ENCODE data around the gene CTCFL. TPM values are rescaled to one million over a fixed set of nuclear protein-coding genes. Genes with fewer than 3 reads are reported as not detected.
A peak's percentile ranks its signal among the peaks of the same experiment; 100 is the strongest.

The CTCFL gene
- total and polyA plus RNA-seq, 2 of the 13 experiments (the other 11 are each of a cell fraction or from before 2014, with no cell fraction given) = 0.04 TPM; not detected in 1

- TF ChIP-seq ZNF296 (CRISPR knock-in tag; conservative IDR thresholded peaks at IDR 0.05) (no peak), ZNF329 (CRISPR knock-in tag; IDR thresholded peaks at IDR 0.05; ENCODE audit: low read depth) (no peak), NR1H2 (CRISPR knock-in tag; IDR thresholded peaks at IDR 0.05; ENCODE audit: borderline replicate concordance, low read depth) (no peak), RFXANK (CRISPR knock-in tag; IDR thresholded peaks at IDR 0.05) (no peak), ARNT2 (CRISPR knock-in tag; IDR thresholded peaks at IDR 0.05; ENCODE audit: low read depth) (no peak), ZFP82 (CRISPR knock-in tag; IDR thresholded peaks at IDR 0.05; ENCODE audit: borderline replicate concordance) (no peak; the same call in 1 of the 2 replicates), ZFYVE20 (CRISPR knock-in tag; IDR thresholded peaks at IDR 0.05; ENCODE audit: borderline replicate concordance, low read depth) (no peak), ZNF614 (CRISPR knock-in tag; IDR thresholded peaks at IDR 0.05; ENCODE audit: borderline replicate concordance) (no peak), KMT2B (CRISPR knock-in tag; IDR thresholded peaks at IDR 0.05) (no peak), HOXA9 (CRISPR knock-in tag; IDR thresholded peaks at IDR 0.05; ENCODE audit: borderline replicate concordance) (no peak)
Observed at GRCh38 chr20:57558614-57559288, 33.8 kb upstream of the CTCFL start (continued).

- peak overlapping the region; percentile 77 for H3K4me2 ChIP-seq (ENCODE audit: low read depth, low read length)
- TF ChIP-seq ZNF180 (CRISPR knock-in tag; IDR thresholded peaks at IDR 0.05; ENCODE audit: borderline replicate concordance, low read depth) = no peak
- no peak for TF ChIP-seq ZNF780A (CRISPR knock-in tag; IDR thresholded peaks at IDR 0.05)
- TF ChIP-seq PAXIP1 (CRISPR knock-in tag; conservative IDR thresholded peaks at IDR 0.05) = peak; percentile 59; the same call in 1 of the 2 replicates
- peak; percentile 1; the same call in 1 of the 2 replicates for TF ChIP-seq FOXJ3 (CRISPR knock-in tag; IDR thresholded peaks at IDR 0.05; ENCODE audit: borderline replicate concordance)
- TF ChIP-seq RARA (CRISPR knock-in tag; IDR thresholded peaks at IDR 0.05) = peak; percentile 1; the same call in 1 of the 2 replicates
- 0 out of 2 replicates have a peak, but pooled peaks have one; percentile 51 for TF ChIP-seq ZNF552 (CRISPR knock-in tag; IDR thresholded peaks at IDR 0.05; ENCODE audit: borderline replicate concordance)
Observed at GRCh38 chr20:57557926-57558613, 33.1 kb upstream of the CTCFL start.

More at GRCh38 chr20:57557926-57558613, 33.1 kb upstream of the CTCFL start:
- Histone ChIP-seq H3K9ac (ENCODE audit: insufficient read depth, low read depth, low read length) (peak overlapping the region; percentile 61; the same call in 1 of the 2 replicates), H3K36me3 (replicated peaks in 1 of 2; ENCODE audit: control insufficient read depth in 1 of 2, insufficient read depth in 2 of 2, low read length in 2 of 2) (peaks cover 0 to 7% of the 10 kb centered on the region in 2 experiments; a peak in 2 of 5 replicates), H3K4me3 (replicated peaks in 1 of 3; ENCODE audit: insufficient read depth in 1 of 3, low read depth in 2 of 3, low read length in 3 of 3) (peak overlapping the region in 2 of 3 experiments; percentile 19 to 57; a peak in 4 of 6 replicates), H3K27ac (ENCODE audit: extremely low read length, insufficient read depth, low read length) (peak overlapping the region; percentile 80), H3K79me2 (ENCODE audit: insufficient read depth, low read length) (peaks cover 10% of the 10 kb centered on the region), H3K4me1 (ENCODE audit: insufficient read depth, low read length) (peaks cover 89% of the 10 kb centered on the region), H3K9me3 (ENCODE audit: low read length) (no peaks in the 10 kb centered on the region), H4K20me1 (ENCODE audit: insufficient read depth, low read length) (no peaks in the 10 kb centered on the region; the same call in 1 of the 2 replicates), H3K27me3 (ENCODE audit: control insufficient read depth in 1 of 2, insufficient read depth in 2 of 2, low read length in 2 of 2) (peaks cover 7 to 25% of the 10 kb centered on the region in 2 experiments), H2AFZ (ENCODE audit: low read length) (no peak overlapping the region)
- peak; percentile 55 for FAIRE-seq
- intact Hi-C loops (cut with micrococcal nuclease; ENCODE audit: unreplicated experiment) (loop anchor here (5.0 kb wide), 1 partner anchor 34 kb away; no protein-coding TSS in a partner anchor), in situ Hi-C loops (cut with HindIII; ENCODE audit: extremely low pct_ligation_motif_present, low pct_unique_long_range_greater_than_20kb) (no loop called here)
- POLR2A ChIA-PET = interaction anchor here (0.9 to 5.6 kb wide), 9 partner anchors 10 to 34 kb away, joined by 3 to 96 read pairs (median 10); no protein-coding TSS in a partner anchor
- CTCF ChIA-PET (ENCODE audit: low intra/inter-chr PET ratio, low total read pairs) = no interaction called here
- TSS peak; percentile 63 for BruUV-seq (replicated peaks)
- 13% methylated on average over 9 of the region's 9 CpGs for WGBS (ENCODE audit: low lambda C conversion rate)
- ATAC-seq = no peak
- DNase-seq (ENCODE audit: low spot score) = no peak
